Activated T-cell treated with anti-CD3 and anti-CD28 coated beads, Interleukin-2, amount 50 U/mL, for 24 hours (primary cell): ENCODE results near the gene FAR1.

Experiments used
- DNase-seq: peaks from one replicate; pipeline ENCODE4 v3.0.0-alpha.2; 2020
- H3K27ac Mint-ChIP-seq: 2 replicates; pipeline ENCODE4 v1.8.0; 2020; ENCODE audit warnings: mild to moderate bottlenecking, mixed read lengths
- H3K27me3 Mint-ChIP-seq: 2 replicates; pipeline ENCODE4 v1.8.0; 2020; ENCODE audit warnings: mixed read lengths
- H3K36me3 Mint-ChIP-seq: 2 replicates; pipeline ENCODE4 v1.8.0; 2020; ENCODE audit warnings: low read depth, mixed read lengths
- H3K4me1 Mint-ChIP-seq: 2 replicates; pipeline ENCODE4 v1.8.0; 2020; ENCODE audit warnings: low read depth, mixed read lengths
- H3K4me3 Mint-ChIP-seq: 2 replicates; pipeline ENCODE4 v1.8.0; 2020; ENCODE audit warnings: mild to moderate bottlenecking, moderate library complexity, mixed read lengths
- H3K9me3 Mint-ChIP-seq: 2 replicates; pipeline ENCODE4 v1.8.0; 2020; ENCODE audit warnings: mixed read lengths

Gene FAR1

GRCh38 chr11:13685461-13686108 lies 17.1 kb downstream of the FAR1 start:
- Mint-ChIP-seq H3K4me3 (no peak overlapping the region), H3K4me1 (peaks cover 43% of the 10 kb centered on the region), H3K36me3 (peaks cover 54% of the 10 kb centered on the region), H3K9me3 (no peaks in the 10 kb centered on the region), H3K27me3 (no peaks in the 10 kb centered on the region), H3K27ac (no peak overlapping the region)
- no peak for DNase-seq

GRCh38 chr11:13686776-13687175 lies 18.3 kb downstream of the FAR1 start:
- Mint-ChIP-seq H3K27me3 (no peaks in the 10 kb centered on the region), H3K9me3 (no peaks in the 10 kb centered on the region), H3K36me3 (peaks cover 61% of the 10 kb centered on the region), H3K4me1 (peaks cover 38% of the 10 kb centered on the region), H3K4me3 (no peak overlapping the region), H3K27ac (no peak overlapping the region)
- DNase-seq, result no peak

GRCh38 chr11:13687271-13687670 lies 18.8 kb downstream of the FAR1 start:
- H3K9me3 Mint-ChIP-seq, result no peaks in the 10 kb centered on the region
- peaks cover 59% of the 10 kb centered on the region for H3K36me3 Mint-ChIP-seq
- no peaks in the 10 kb centered on the region for H3K27me3 Mint-ChIP-seq
- no peak overlapping the region for H3K4me3 Mint-ChIP-seq
- H3K27ac Mint-ChIP-seq, result no peak overlapping the region
- peaks cover 37% of the 10 kb centered on the region for H3K4me1 Mint-ChIP-seq
- DNase-seq, result no peak

- peaks cover 24% of the 10 kb centered on the region for H3K4me1 Mint-ChIP-seq
Observed at GRCh38 chr11:13691286-13691899, 22.9 kb downstream of the FAR1 start.

GRCh38 chr11:13692172-13692571 lies 23.7 kb downstream of the FAR1 start:
- no peaks in the 10 kb centered on the region for H3K9me3 Mint-ChIP-seq
- peaks cover 24% of the 10 kb centered on the region for H3K4me1 Mint-ChIP-seq
- no peak for DNase-seq
- H3K36me3 Mint-ChIP-seq, result peaks cover 62% of the 10 kb centered on the region
- H3K27me3 Mint-ChIP-seq, result no peaks in the 10 kb centered on the region
- no peak overlapping the region for H3K27ac Mint-ChIP-seq
- H3K4me3 Mint-ChIP-seq, result no peak overlapping the region

More at GRCh38 chr11:13691286-13691899, 22.9 kb downstream of the FAR1 start:
- H3K27me3 Mint-ChIP-seq, result no peaks in the 10 kb centered on the region
- no peaks in the 10 kb centered on the region for H3K9me3 Mint-ChIP-seq
- no peak overlapping the region for H3K27ac Mint-ChIP-seq
- H3K36me3 Mint-ChIP-seq, result peaks cover 60% of the 10 kb centered on the region
- H3K4me3 Mint-ChIP-seq, result no peak overlapping the region
- no peak for DNase-seq

- DNase-seq, result no peak
- Mint-ChIP-seq H3K27ac (no peak overlapping the region), H3K36me3 (peaks cover 74% of the 10 kb centered on the region), H3K9me3 (no peaks in the 10 kb centered on the region), H3K4me3 (no peak overlapping the region), H3K4me1 (peaks cover 24% of the 10 kb centered on the region), H3K27me3 (no peaks in the 10 kb centered on the region)
Observed at GRCh38 chr11:13694115-13694514, 25.6 kb downstream of the FAR1 start.

GRCh38 chr11:13695886-13696285 lies 27.4 kb downstream of the FAR1 start:
- no peak overlapping the region for H3K4me3 Mint-ChIP-seq
- DNase-seq, result no peak
- H3K36me3 Mint-ChIP-seq, result peaks cover 72% of the 10 kb centered on the region
- H3K27me3 Mint-ChIP-seq, result no peaks in the 10 kb centered on the region
- H3K27ac Mint-ChIP-seq, result no peak overlapping the region
- no peaks in the 10 kb centered on the region for H3K9me3 Mint-ChIP-seq
- peaks cover 15% of the 10 kb centered on the region for H3K4me1 Mint-ChIP-seq

GRCh38 chr11:13697710-13698109 lies 29.2 kb downstream of the FAR1 start:
- H3K4me1 Mint-ChIP-seq, result peaks cover 8% of the 10 kb centered on the region
- no peak overlapping the region for H3K27ac Mint-ChIP-seq
- no peaks in the 10 kb centered on the region for H3K27me3 Mint-ChIP-seq
- H3K36me3 Mint-ChIP-seq, result peaks cover 78% of the 10 kb centered on the region
- no peaks in the 10 kb centered on the region for H3K9me3 Mint-ChIP-seq
- H3K4me3 Mint-ChIP-seq, result no peak overlapping the region
- no peak for DNase-seq

GRCh38 chr11:13698132-13698531 lies 29.7 kb downstream of the FAR1 start:
- no peak for DNase-seq
- Mint-ChIP-seq H3K36me3 (peaks cover 80% of the 10 kb centered on the region), H3K27ac (no peak overlapping the region), H3K4me3 (no peak overlapping the region), H3K9me3 (no peaks in the 10 kb centered on the region), H3K4me1 (peaks cover 4% of the 10 kb centered on the region), H3K27me3 (no peaks in the 10 kb centered on the region)

- H3K27ac Mint-ChIP-seq, result no peak overlapping the region
- H3K36me3 Mint-ChIP-seq, result peaks cover 87% of the 10 kb centered on the region
- no peak overlapping the region for H3K4me3 Mint-ChIP-seq
- no peaks in the 10 kb centered on the region for H3K4me1 Mint-ChIP-seq
- H3K9me3 Mint-ChIP-seq, result no peaks in the 10 kb centered on the region
- H3K27me3 Mint-ChIP-seq, result no peaks in the 10 kb centered on the region
- DNase-seq, result no peak
Observed at GRCh38 chr11:13699041-13699440, 30.6 kb downstream of the FAR1 start.

- Mint-ChIP-seq H3K36me3 (peaks cover 87% of the 10 kb centered on the region), H3K27ac (no peak overlapping the region), H3K4me3 (no peak overlapping the region), H3K4me1 (no peaks in the 10 kb centered on the region), H3K27me3 (no peaks in the 10 kb centered on the region), H3K9me3 (no peaks in the 10 kb centered on the region)
- DNase-seq, result no peak
Observed at GRCh38 chr11:13699870-13700269, 31.4 kb downstream of the FAR1 start.

GRCh38 chr11:13701506-13701905 lies 33.0 kb downstream of the FAR1 start:
- H3K9me3 Mint-ChIP-seq, result no peaks in the 10 kb centered on the region
- no peak for DNase-seq
- peaks cover 80% of the 10 kb centered on the region for H3K36me3 Mint-ChIP-seq
- H3K27me3 Mint-ChIP-seq, result no peaks in the 10 kb centered on the region
- no peak overlapping the region for H3K4me3 Mint-ChIP-seq
- H3K27ac Mint-ChIP-seq, result no peak overlapping the region
- no peaks in the 10 kb centered on the region for H3K4me1 Mint-ChIP-seq

GRCh38 chr11:13702071-13702470 lies 33.6 kb downstream of the FAR1 start:
- H3K27me3 Mint-ChIP-seq, result no peaks in the 10 kb centered on the region
- no peak for DNase-seq
- no peak overlapping the region for H3K27ac Mint-ChIP-seq
- H3K4me3 Mint-ChIP-seq, result no peak overlapping the region
- peaks cover 78% of the 10 kb centered on the region for H3K36me3 Mint-ChIP-seq
- H3K4me1 Mint-ChIP-seq, result no peaks in the 10 kb centered on the region
- no peaks in the 10 kb centered on the region for H3K9me3 Mint-ChIP-seq

GRCh38 chr11:13705710-13706109 lies 37.2 kb downstream of the FAR1 start:
- no peak overlapping the region for H3K4me3 Mint-ChIP-seq
- no peak overlapping the region for H3K27ac Mint-ChIP-seq
- H3K4me1 Mint-ChIP-seq, result no peaks in the 10 kb centered on the region
- no peaks in the 10 kb centered on the region for H3K9me3 Mint-ChIP-seq
- H3K27me3 Mint-ChIP-seq, result no peaks in the 10 kb centered on the region
- no peak for DNase-seq
- H3K36me3 Mint-ChIP-seq, result peaks cover 81% of the 10 kb centered on the region

GRCh38 chr11:13713982-13714381 lies 45.5 kb downstream of the FAR1 start:
- H3K9me3 Mint-ChIP-seq, result no peaks in the 10 kb centered on the region
- no peaks in the 10 kb centered on the region for H3K4me1 Mint-ChIP-seq
- H3K27ac Mint-ChIP-seq, result no peak overlapping the region
- H3K4me3 Mint-ChIP-seq, result no peak overlapping the region
- peaks cover 93% of the 10 kb centered on the region for H3K36me3 Mint-ChIP-seq
- no peak for DNase-seq
- no peaks in the 10 kb centered on the region for H3K27me3 Mint-ChIP-seq
